Measurements from ENCODE around the gene C16orf46.

C16orf46 gene

DNA sequence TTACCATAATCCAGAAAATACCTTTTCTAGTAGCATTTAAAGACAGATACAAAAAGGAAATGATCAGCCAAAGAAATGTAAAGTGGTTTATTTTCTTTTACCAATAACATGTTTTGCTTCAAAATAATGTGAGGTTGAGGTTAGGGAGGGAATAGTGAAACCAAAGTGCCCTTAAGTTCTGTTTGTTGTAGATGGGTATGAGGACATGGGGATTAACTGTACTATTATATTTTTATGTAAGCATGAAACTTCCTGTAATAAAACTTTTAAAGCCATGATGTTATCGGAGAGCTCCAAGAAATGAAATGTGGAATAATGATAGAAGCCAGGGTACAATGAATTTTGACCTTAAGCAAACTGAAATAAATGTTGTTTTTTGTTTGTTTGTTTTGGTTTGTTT is 9.9 kb downstream of the C16orf46 start:
- TF ChIP-seq, protein P1, sequence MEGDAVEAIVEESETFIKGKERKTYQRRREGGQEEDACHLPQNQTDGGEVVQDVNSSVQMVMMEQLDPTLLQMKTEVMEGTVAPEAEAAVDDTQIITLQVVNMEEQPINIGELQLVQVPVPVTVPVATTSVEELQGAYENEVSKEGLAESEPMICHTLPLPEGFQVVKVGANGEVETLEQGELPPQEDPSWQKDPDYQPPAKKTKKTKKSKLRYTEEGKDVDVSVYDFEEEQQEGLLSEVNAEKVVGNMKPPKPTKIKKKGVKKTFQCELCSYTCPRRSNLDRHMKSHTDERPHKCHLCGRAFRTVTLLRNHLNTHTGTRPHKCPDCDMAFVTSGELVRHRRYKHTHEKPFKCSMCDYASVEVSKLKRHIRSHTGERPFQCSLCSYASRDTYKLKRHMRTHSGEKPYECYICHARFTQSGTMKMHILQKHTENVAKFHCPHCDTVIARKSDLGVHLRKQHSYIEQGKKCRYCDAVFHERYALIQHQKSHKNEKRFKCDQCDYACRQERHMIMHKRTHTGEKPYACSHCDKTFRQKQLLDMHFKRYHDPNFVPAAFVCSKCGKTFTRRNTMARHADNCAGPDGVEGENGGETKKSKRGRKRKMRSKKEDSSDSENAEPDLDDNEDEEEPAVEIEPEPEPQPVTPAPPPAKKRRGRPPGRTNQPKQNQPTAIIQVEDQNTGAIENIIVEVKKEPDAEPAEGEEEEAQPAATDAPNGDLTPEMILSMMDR (conservative IDR thresholded peaks at IDR 0.05; ENCODE audit: control insufficient read depth, insufficient read depth, low read depth, low read length) = no peak
- DNase-seq (ENCODE audit: low read depth) = no peak

DNA sequence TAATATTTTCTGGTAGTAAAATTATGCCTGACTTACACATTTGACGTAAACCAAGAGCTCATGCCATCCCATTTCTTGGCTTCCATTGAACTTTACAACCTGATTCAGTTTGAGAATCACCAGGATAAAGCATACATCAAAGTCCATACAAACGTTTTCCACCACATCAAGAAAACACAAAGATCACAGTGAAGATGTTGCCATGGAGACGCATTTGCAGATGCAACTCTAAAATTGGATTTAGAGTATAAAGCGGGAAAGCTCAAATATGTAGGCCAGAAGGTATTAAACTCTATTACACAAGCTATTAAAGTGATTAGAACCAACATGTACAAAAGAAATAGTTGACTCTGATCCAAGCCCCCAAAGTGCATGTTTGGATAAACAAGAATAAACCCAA is 10.4 kb downstream of the C16orf46 start:
- no peak for DNase-seq (ENCODE audit: low read depth)
- TF ChIP-seq, protein P1 (conservative IDR thresholded peaks at IDR 0.05; ENCODE audit: control insufficient read depth, insufficient read depth, low read depth, low read length) = no peak
- no peak overlapping the region for H3K4me3 ChIP-seq (ENCODE audit: control insufficient read depth, low read depth, low read length)

More for the DNA sequence above, 9.9 kb downstream of the C16orf46 start:
- no peak overlapping the region for H3K4me3 ChIP-seq (ENCODE audit: control insufficient read depth, low read depth, low read length)

DNA sequence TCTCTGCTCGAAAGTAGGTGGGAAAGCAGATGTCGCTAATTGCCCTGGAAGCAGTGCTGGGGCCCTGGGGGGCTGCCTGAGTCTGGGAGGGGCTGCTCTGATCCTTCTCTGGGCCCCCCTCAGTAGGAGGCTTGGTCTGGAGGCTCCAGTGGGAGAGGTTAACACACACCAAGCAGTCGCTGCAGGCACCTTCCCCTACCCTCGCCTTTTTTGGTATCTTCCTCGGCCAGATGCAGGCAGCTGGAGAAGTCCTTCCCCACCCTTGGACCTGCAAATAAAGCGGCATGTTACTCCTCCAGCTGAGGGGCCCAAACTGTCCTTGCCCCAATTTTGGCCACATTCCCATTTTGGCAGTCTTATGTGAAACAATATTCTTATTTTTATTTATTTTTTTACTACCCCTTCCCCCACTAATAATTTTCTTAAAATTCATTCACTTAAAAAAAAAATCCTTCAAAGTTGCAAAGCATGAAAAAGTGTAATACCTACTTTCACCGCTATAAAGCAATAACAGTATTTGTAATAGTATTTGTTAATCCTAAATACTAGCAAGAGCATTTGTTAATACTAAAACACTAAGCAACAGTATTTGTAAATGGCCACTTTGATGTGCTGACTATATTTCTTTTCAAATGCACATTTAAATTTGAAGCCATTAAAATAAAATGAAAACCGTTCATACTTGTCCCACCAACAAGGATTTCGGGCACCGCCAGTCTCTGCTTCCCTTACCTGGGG is 15.0 kb downstream of the C16orf46 start:
- no peak overlapping the region for H3K4me3 ChIP-seq (ENCODE audit: control insufficient read depth, low read depth, low read length)
- TF ChIP-seq, protein P1 (conservative IDR thresholded peaks at IDR 0.05; ENCODE audit: control insufficient read depth, insufficient read depth, low read depth, low read length) = no peak
- no peak for DNase-seq (ENCODE audit: low read depth)

DNA sequence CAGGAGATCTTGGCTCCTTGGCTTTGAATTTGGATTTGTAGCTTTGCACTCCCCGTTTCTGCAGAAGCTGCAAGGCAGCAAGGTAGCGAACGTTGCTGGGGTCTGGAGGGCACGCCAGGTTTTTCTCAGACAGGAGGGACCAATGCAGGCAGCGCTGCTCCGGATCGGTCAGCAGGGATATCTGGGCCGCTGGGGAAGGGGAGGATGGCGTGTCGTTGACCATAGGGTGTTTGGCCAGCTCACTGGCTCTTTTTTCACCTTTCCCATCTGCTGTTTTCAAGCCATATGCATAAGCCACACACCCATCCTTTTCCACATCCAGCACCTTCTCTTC is 15.8 kb downstream of the C16orf46 start:
- H3K4me3 ChIP-seq (ENCODE audit: control insufficient read depth, low read depth, low read length) = no peak overlapping the region
- no peak for DNase-seq (ENCODE audit: low read depth)
- TF ChIP-seq, protein P1 (conservative IDR thresholded peaks at IDR 0.05; ENCODE audit: control insufficient read depth, insufficient read depth, low read depth, low read length) = no peak

DNA sequence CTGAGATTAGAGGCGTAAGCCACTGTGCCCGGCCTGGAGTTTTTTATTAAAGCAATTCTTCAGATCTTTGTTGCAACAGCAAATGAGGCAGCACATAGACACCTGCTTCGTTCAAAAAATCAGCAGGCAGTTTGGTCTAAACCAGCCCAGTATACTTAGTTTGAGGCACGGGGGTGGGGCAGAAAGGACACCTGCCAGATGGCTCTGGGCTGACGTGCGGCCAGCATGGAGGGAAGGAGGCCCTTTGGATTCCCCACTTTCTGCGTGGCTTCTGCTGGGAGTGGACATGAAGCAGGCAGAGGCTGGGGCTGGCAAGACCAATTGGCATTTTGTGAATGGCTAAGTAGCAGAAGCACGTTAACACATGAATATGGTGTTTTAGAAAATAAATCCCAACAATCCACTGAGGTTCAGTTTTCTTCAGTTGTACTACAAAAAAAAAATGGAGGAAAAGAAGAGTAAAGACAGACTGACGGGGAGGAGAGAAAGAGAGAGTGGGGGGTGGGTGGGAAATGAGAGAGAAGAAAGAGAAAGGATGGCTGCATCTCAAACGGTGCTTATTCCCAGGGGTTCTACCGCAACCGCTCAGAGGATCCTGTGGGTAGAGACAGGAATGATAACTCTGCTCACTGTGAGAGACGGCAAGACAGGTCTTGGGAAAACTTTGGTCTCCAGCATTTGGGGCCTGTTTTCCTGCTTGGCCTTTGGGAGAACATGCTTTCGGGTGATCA is 16.3 kb downstream of the C16orf46 start:
- H3K4me3 ChIP-seq (ENCODE audit: control insufficient read depth, low read depth, low read length) = no peak overlapping the region
- DNase-seq (ENCODE audit: low read depth) = no peak
- TF ChIP-seq, protein P1 (conservative IDR thresholded peaks at IDR 0.05; ENCODE audit: control insufficient read depth, insufficient read depth, low read depth, low read length) = no peak

DNA sequence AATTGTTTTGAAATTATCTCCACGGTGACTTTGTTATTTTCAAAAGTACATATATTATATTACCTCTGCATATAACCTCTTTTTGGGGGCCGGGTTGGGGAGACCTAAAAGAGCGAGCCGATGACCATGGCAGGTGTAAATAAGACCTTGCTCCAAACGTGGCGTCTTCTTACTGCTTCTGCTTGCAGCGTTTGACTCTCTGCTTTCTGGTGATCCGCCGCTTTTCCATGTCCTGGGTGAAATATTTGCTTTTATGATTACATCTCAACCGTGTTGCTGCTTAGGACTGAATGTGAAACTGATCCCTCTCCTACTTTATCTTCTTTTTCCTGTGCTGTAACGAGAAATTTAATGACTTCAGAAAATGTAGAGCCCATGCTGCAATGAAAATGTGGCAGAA is 23.3 kb downstream of the C16orf46 start:
- no peak for DNase-seq (ENCODE audit: low read depth)
- H3K4me3 ChIP-seq (ENCODE audit: control insufficient read depth, low read depth, low read length) = no peak overlapping the region
- TF ChIP-seq, protein P1 (conservative IDR thresholded peaks at IDR 0.05; ENCODE audit: control insufficient read depth, insufficient read depth, low read depth, low read length) = no peak

All from fibroblast of mammary gland (primary cell).